ENCODE results near the gene ZNF350.
"Not testable (repeated sequence)": the region's sequence is repeated elsewhere in the genome, so short reads cannot be mapped to it uniquely, and the experiment has no call there.

ZNF350 gene

DNA sequence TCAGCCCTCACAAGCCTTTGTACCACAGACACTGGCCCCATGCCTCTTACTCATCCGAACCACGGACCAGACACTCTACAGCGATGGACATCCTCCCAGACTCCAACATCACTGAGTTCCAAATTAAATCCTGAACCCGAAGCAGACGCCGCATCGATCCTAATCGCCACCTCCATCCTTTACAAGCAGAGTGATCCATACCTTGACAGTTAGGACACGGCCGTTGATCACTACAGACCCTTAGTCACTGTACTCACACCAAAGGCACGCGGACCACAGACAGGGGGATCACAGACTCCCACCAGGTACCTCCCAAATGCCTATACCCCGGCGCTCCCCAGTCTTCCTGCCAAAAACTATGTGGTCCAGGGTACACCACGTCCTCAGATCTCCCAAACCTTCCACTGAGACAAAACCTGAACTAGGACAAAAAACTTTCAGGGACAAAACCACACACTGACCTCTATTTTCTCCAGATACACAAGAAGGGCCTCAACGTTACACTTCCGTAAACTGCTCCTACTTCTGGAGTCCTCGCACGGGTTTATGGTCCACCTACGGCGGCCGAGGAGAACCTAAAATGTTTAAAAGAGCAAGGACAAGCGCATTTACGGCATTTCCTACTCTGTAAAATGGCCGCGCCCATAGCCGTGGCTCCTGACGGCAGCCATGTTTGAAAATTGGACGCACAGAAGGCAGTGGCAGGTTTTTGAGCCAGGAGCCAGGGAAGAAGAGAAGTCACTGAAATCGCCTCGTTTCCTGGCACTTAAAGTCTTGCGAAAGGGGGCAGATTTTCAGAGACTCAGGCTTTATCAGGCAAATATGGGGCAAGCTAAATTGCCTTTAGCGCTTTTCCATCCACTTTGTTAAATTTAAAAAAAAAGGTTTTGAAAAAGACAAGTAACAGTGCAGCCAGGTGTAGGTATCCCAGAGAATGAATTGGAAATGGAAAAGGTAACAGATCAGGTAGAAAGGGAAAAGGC, at the start of gene ZNF350:
ZNF350 (minus strand) TSS at position 532 of the 983 bp plus-strand sequence. CDS start 12,480 bp downstream, outside the sequence.
- DNase-seq (ENCODE audit: low spot score) = peak; percentile 91

DNA sequence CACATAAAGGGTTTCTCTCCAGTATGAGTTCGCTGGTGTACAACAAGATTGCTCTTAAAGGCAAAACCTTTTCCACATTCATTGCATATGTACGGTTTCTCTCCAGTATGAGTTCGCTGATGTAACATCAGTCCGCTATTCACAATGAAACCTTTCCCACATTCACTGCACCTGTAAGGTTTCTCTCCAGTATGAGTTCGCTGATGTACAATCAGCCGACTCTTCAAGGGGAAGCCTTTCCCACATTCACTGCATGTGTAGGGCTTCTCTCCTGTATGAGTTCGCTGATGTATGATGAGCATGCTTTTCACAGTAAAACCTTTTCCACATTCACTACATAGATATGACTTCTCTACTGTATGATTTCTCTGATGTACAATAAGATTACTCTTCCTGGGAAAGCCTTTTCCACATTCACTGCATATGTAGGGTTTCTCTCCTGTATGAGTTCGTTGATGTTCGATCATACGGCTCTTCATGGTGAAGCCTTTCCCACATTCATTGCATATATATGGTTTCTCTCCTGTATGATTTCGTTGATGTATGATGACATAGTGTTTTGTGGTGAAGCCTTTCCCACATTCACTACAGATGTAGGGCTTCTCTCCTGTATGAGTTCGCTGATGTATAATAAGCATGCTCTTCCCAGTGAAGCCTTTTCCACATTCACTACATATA, 47.5 kb upstream of the ZNF350 start:
- DNase-seq (ENCODE audit: low spot score) = no peak

DNA sequence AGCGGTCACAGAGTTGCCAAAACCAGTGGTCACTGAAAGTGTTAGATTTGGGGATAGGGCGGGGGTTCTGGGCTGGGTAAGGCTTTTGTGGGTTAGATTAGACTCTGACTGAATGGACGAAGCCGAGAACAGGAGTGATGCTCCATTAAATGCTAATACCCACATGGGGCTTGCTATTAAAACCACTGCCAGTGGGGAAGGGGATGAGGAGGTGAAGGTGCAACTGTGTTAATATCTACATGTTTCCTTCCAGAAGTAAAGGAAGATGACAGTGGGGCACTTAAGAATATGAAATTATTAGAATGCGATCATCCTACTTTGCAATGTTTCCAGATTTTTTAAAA, 42.1 kb upstream of the ZNF350 start:
- DNase-seq (ENCODE audit: low spot score) = no peak

DNA sequence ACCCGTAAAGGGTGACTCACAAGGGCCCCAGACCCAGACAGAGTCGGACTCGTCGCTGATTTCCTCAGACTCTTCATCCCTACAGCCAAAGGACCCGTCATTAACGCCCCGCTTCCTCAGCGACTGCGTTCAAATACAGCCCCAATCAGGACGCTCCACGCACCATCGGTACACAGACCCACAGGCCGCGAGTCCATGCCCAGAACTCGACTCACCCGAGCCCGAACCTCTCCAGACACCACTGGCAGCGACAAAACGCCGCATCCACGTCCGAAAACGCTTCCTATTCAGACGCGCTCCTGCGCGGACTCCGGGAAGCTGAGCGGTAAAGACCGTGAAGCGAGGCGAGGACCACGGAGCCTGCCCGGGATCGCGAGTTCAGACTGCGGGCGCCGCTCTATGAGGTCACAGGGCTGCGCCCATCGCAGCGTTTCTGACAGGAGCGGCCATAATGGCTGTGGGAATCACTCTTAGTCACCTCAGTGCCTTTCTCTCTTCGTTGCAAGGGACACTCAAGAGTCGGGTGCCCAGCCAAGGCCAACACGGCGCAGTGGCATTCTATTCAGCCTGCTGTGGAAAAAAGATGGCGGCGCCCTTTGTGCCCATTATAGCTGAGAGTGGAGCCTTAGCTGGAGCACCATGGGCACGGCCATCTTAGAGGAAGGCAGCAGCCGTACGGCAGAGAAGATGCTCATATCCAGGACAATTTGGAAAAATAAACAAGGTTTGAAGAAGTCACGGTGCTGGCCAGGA, 41.6 kb upstream of the ZNF350 start, which contains the start of gene ZNF614:
ZNF614 (minus strand) TSS at position 353 of the 753 bp plus-strand sequence. CDS start 2,634 bp downstream, outside the sequence.
- peak; percentile 94 for DNase-seq (ENCODE audit: low spot score)

DNA sequence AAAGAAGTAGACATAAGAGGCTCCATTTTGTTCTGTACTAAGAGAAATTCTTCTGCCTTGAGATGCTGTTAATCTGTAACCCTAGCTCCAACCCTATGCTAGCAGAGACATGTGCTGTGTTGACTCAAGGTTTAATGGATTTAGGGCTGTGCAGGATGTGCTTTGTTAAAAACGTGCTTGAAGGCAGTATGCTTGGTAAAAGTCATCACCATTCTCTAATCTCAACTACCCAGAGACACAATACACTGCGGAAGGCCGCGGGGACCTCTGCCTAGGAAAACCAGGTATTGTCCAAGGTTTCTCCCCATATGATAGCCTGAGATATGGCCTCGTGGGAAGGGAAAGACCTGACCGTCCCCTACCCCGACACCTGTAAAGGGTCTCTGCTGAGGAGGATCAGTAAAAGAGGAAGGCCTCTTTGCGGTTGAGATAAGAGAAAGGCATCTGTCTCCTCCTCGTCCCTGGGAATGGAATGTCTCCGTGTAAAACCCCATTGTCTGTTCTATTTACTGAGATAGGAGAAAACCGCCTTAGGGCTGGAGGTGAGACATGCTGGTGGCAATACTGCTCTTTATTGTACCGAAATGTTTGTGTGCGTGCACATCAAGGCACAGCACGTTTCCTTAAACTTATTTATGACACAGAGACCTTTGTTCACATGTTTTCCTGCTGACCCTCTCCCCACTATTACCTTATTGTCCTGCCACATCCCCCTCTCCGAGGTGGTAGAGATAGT, 39.8 kb upstream of the ZNF350 start:
- DNase-seq (ENCODE audit: low spot score) = not testable (repeated sequence)

DNA sequence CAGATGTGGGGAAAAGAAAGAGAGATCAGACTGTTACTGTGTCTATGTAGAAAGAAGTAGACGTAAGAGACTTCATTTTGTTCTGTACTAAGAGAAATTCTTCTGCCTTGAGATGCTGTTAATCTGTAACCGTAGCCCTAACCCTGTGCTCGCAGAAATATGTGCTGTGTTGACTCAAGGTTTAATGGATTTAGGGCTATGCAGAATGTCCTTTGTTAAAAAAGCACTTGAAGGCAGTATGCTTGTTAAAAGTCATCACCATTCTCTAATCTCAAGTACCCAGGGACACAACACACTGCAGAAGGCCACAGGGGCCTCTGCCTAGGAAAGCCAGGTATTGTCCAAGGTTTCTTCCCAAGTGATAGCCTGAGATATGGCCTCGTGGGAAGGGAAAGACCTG, 37.8 kb upstream of the ZNF350 start:
- DNase-seq (ENCODE audit: low spot score) = not testable (repeated sequence)

DNA sequence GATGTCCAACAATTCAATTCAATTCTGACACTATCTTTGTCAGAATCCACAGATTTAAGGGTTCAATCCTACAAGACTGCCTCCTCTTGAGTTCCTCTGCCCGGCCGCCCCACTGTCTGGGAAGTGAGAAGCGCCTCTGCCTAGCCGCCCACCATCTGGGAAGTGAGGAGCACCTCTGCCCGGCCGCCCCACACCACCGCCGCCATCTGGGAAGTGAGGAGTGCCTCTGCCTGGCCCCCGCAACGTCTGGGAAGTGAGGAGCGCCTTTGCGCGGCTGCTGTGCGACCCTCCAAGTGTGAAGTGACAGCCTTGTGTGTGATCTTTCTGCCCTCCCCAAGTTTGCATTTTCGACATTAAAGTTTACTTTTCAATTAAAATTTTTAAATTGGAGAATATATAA, 35.6 kb upstream of the ZNF350 start:
- DNase-seq (ENCODE audit: low spot score) = no peak

DNA sequence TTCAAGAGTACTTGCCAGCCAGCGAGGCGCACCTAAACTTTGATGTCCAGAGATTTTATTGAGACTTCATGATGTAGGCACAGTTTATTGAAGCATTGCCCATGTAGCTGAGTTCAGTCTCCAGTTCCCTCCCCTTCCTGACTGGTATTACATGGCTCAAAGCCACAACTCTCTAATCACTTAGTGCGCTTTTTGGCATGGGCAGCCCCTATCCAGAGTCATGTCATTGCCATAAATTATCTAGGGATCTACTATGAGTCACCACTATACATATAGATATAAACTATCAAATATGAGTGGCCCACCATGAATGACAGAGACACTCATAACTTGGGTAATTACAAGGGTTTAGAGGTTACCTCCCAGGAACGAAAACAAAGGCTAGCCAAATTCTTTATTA, 33.9 kb upstream of the ZNF350 start:
- DNase-seq (ENCODE audit: low spot score) = no peak

DNA sequence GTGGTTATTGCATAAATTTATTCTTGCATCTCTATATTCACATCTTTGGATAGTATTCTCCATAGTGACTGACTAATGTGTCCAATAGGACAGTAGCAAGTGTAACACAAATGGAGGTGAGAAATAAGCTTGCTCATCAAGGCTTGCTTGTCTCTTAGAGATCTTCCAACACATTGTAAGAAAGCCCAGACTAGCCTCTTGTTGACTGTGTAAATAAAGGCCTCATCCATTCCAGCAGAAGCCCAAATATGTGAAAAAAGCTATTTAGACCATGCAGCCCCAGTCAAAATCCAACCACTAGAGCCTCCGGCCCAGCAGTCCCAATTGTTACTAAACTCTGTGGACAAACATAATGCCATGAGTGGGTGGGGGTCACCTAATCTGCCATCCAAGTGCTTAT, 24.0 kb upstream of the ZNF350 start:
- DNase-seq (ENCODE audit: low spot score) = no peak

DNA sequence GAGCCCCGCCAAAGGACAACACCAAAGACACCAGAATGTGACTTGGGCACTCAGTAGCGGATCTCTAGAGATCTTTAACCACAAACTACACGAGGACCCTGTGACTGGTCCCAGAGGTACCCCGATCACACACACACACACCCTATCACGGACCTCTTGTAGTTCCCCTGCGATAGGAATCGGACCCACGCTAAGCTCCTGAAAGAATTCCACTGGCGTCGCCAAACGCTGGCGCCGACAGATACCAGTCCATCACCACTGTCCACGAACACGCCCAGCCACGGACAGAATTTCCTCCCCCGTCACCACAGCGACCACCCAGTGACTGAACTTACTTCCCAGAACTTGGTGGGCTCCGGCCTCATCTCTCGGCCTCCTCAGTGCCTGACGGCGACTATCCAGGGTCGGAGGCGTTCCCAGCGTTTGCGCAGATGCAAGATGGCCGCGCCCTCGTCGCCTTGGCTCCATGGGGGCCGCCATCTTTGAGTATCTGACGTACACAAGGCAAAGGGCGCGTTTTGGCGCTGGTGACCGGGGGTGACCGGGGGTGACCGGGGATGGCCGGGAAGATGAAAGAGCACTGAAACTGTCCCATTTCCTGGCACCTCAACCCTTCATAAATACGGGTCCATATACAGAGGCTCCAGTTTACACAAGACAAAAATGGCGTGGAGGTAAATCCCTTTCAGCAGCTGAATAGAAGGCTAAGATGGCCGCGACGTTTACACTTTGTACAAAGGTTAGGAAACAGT, 21.3 kb upstream of the ZNF350 start, which contains the start of gene ZNF615:
ZNF615 (minus strand) TSS at position 406 of the 752 bp plus-strand sequence. CDS start 4,500 bp downstream, outside the sequence.
- DNase-seq (ENCODE audit: low spot score) = peak; percentile 92

DNA sequence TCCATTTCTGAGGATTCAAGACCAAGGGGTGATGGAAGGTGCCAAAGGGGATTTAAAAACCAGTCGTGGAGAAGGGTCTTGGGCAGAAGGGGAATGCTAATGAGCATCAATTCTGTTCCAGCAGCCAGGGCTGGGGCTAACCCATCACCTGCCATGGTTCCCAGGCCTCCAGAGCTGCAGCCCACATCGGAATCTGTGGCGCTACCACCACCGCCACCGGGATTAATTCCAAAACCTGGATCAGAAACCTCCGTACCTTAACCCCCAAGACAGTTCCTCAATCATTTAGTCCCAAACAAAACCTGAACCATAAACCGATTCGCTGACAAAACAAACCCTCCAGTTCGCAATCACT, 20.8 kb upstream of the ZNF350 start:
- DNase-seq (ENCODE audit: low spot score) = peak; percentile 25

DNA sequence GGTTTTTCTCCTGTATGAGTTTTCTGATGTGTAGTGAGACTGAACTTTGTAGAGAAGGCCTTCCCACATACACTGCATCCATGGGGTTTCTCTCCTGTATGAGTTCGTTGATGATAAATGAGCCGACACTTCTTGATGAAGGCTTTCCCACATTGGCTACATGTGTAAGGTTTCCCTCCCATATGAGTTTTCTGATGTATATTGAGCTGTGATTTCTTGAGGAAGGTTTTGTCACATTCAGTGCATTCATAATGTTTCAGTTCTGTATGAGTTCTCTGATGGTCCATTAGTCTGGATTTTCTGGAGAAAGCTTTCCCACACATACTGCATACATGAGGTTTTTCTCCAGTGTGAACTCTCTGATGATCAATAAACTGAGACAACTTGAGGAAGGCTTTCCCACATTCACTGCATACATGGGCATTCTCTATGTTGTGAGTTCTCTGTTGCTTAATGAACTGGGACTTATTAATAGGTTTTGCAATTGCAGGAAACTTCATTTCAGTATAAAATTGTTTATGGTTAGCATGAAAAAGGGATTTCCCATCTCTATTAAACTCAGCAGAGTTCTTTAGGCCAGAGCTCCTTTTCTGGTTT, 7.5 kb upstream of the ZNF350 start:
- DNase-seq (ENCODE audit: low spot score) = no peak

DNA sequence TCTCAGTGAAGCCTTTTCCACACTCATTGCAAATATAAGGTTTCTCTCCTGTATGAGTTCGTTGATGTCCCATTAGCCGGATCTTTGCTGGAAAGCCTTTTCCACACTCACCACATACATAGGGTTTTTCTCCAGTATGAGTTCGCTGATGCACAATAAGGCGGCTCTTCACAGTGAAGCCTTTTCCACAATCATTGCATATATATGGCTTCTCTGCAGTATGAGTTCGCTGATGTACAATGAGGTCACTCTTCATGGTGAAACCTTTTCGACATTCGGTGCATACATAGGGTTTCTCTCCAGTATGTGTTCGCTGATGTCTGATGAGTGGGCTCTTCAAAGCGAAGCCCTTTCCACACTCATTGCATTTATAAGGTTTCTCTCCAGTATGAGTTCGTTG, 6.8 kb upstream of the ZNF350 start:
- DNase-seq (ENCODE audit: low spot score) = no peak

DNA sequence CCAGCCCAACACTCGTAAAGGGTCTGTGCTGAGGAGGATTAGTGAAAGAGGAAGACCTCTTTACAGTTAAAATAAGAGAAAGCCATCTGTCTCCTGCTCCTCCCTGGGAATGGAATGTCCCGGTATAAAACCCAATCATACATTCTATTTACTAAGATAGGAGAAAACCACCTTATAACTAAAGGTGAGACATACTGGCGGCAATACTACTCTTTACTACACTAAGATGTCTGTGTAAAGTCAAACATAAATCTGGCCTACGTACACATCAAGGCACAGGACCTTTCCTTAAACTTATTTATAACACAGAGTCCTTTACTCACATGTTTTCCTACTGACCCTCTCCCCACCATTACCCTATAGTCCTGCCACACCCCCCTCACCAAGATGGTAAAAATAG, 3.3 kb downstream of the ZNF350 start:
- DNase-seq (ENCODE audit: low spot score) = no peak

DNA sequence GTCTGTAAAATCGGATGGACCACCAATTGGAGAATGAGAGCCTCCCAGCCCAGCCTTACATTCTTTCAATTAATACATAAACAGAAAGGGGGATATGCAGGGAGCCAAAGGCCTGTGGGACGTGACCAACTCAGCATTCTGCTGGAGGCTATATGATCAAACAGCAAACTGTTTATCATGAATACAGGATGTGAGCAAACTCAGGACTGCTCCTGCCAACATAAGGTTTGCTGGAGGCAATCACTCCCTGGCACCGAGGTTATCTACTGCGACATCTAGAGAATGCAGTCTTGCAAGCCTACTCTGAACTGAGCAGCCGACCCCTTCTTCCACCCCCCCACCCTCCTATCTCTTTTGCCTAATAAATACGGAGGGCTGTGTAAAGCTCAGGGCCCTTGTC, 5.7 kb downstream of the ZNF350 start:
- DNase-seq (ENCODE audit: low spot score) = not testable (repeated sequence)

DNA sequence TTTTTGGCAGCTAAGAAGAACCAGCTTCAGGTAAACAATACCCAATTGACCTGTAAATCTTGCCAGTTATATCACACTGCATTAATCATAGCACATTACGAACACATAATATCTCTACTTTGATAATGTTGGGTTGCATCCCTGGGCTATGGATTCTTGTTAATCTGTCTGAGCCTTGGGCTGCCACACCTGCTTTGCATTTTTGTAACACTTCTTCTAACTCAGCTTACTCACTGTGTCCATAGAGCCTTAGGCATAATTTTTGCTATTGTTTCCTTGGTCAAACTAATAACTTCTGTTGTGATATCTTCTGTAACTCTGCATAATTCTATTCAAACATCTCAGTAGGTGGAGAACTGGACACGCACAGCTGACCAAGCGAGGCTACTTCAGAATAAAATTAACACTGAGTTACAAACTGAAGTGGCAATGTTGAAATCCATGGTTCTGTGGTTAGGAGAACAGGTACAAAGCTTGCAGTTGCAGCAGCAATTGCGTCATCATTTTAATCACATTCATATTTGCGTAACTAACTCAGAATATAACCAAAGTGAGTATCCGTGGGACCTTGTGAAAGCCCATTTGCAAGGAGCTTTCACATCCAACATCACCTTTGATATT, 6.4 kb downstream of the ZNF350 start:
- DNase-seq (ENCODE audit: low spot score) = no peak

DNA sequence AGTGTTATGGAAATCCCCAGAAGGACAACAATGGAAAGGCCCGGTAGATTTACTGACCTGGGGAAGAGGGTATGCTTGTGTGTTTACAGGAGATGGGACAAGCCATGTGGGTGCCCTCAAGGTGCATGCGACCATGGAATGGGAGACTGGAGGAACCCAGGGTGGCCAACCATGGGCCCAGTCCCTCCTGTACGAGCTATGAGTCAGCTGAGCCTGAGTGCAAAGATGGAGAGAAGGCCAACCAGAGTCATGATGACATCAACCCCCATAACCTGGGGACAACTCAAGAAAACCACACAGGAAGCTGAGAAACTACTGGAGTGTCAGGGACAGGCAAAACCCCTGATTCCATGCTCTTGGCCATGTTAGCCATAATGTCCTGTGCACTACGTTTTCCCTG, 7.8 kb downstream of the ZNF350 start:
- DNase-seq (ENCODE audit: low spot score) = no peak

DNA sequence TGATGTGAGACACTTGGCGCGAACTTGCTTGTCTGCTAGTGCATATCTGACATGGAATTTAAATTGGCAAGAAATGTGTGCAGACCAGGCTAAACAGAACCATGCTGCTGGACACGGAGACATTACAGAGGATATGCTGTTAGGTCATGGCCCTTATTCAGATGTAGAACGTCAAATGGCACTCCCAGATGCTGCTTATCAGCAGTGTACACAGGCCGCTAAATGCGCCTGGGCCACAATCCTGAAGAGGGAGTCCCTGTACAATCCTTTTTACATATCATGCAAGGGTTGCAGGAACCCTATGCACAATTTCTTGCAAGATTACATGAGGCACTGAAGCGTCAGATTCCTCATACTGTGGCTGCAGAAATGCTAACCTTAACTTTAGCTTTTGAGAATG, 9.3 kb downstream of the ZNF350 start:
- no peak for DNase-seq (ENCODE audit: low spot score)

DNA sequence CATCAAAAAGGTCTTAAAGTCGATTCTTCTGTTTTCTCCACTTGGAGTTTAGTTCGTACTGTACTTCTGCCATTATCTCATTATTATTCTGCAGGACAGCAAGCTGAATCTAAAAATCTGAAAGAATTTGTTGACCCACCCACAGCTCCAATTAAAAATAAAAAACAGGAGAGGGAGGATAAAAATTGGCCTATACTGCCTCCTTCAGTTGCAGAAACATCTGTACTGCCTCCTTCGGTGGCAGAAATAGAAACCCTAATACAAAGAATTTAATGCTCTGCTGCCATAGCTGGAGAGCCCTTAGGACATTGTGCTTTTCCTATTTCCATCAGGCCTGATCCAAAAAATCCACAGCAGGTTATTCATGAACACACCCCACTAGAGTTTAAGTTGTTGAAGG, 9.8 kb downstream of the ZNF350 start:
- no peak for DNase-seq (ENCODE audit: low spot score)

DNA sequence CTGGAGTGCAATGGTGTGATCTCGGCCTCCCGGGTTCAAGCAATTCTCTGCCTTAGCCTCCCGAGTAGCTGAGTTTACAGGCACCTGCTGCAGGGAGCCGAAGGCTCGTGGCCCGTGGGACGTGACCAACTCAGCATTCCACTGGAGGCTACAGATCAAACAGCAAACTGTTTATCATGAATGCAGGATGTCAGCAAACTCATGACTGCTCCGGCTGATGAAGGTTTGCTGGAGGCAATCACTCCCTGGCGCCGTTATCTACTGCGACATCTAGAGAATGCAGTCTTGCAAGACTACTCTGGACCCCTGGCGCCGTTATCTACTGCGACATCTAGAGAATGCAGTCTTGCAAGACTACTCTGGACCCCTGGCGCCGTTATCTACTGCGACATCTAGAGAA, 10.9 kb downstream of the ZNF350 start:
- DNase-seq (ENCODE audit: low spot score) = not testable (repeated sequence)
